Activated CD8-positive, alpha-beta memory T cell treated with anti-CD3 and anti-CD28 coated beads, Interleukin-2, amount 10 ng/mL, durations not matched to agents 7 days and 5 days (primary cell): ENCODE results near the gene HMOX2. TPM values are rescaled to one million over a fixed set of nuclear protein-coding genes. Genes with fewer than 3 reads are reported as not detected.
A peak's percentile ranks its signal among the peaks of the same experiment; 100 is the strongest.

Experiments used
- ATAC-seq: fragments of 150-1000 bp; cut with Tn5 transposase; one replicate; pipeline ENCODE4 v1.10.0; 2021; ENCODE audit warnings: moderate library complexity
- CTCF ChIA-PET: fragments of 350-600 bp; sonication (Branson Sonifier 250); formaldehyde crosslinking; loops from one replicate; lab custom pipeline; 2021; ENCODE audit warnings: antibody characterized with exemption; lab: Charles Lee
- DNase-seq: peaks from one replicate; pipeline ENCODE4 v3.0.0-alpha.2; 2020
- H3K27ac Mint-ChIP-seq: one replicate; pipeline ENCODE4 v1.8.0; 2021; ENCODE audit warnings: mild to moderate bottlenecking, mixed read lengths
- H3K27me3 Mint-ChIP-seq: one replicate; pipeline ENCODE4 v1.8.0; 2021; ENCODE audit warnings: mixed read lengths
- H3K36me3 Mint-ChIP-seq: one replicate; pipeline ENCODE4 v1.8.0; 2021; ENCODE audit warnings: mild to moderate bottlenecking, mixed read lengths
- H3K4me1 Mint-ChIP-seq: one replicate; pipeline ENCODE4 v1.8.0; 2021; ENCODE audit warnings: mixed read lengths
- H3K4me3 Mint-ChIP-seq: one replicate; pipeline ENCODE4 v1.8.0; 2021; ENCODE audit warnings: mild to moderate bottlenecking, moderate library complexity, mixed read lengths
- H3K9me3 Mint-ChIP-seq: one replicate; pipeline ENCODE4 v1.8.0; 2022; ENCODE audit warnings: low read depth, mixed read lengths
- total RNA-seq, 2 experiments: library from RNA; stranded (reverse); gene quantifications; one replicate each; pipeline ENCODE4 v1.2.3, GENCODE V29; 2021

HMOX2 gene
- total RNA-seq, 2 experiments from 2014 or later: 96.5 to 103 TPM

- no peak for DNase-seq
- H3K36me3 Mint-ChIP-seq: peaks cover 23% of the 10 kb centered on the region
- H3K9me3 Mint-ChIP-seq: no peaks in the 10 kb centered on the region
- peak; percentile 38 for ATAC-seq
- no peaks in the 10 kb centered on the region for H3K27me3 Mint-ChIP-seq
- no peak overlapping the region for H3K4me3 Mint-ChIP-seq
- CTCF ChIA-PET: interaction anchor here (1.1 to 2.6 kb wide), 2 partner anchors 10 to 18 kb away, joined by 3 to 19 read pairs; no protein-coding TSS in a partner anchor
- peak overlapping the region; percentile 35 for H3K27ac Mint-ChIP-seq
- peaks cover 70% of the 10 kb centered on the region for H3K4me1 Mint-ChIP-seq
Measured at GRCh38 chr16:4496305-4496704, 20.1 kb downstream of the HMOX2 start.

- ATAC-seq (no peak), DNase-seq (no peak)
- H3K4me1 Mint-ChIP-seq: peaks cover 82% of the 10 kb centered on the region
- H3K36me3 Mint-ChIP-seq: peaks cover 14% of the 10 kb centered on the region
- no peaks in the 10 kb centered on the region for H3K9me3 Mint-ChIP-seq
- H3K4me3 Mint-ChIP-seq: no peak overlapping the region
- H3K27ac Mint-ChIP-seq: peak overlapping the region; percentile 7
- CTCF ChIA-PET: interaction anchor here (0.8 to 4.5 kb wide), 4 partner anchors 9 to 36 kb away, joined by 3 to 28 read pairs (median 4); partner anchors contain the start of gene HMOX2
- H3K27me3 Mint-ChIP-seq: no peaks in the 10 kb centered on the region
Measured at GRCh38 chr16:4498546-4499195, 22.5 kb downstream of the HMOX2 start.

- Mint-ChIP-seq H3K9me3 (no peaks in the 10 kb centered on the region), H3K4me1 (peaks cover 83% of the 10 kb centered on the region), H3K27me3 (no peaks in the 10 kb centered on the region), H3K4me3 (no peak overlapping the region), H3K27ac (no peak overlapping the region), H3K36me3 (peaks cover 14% of the 10 kb centered on the region)
- DNase-seq: no peak
- CTCF ChIA-PET: interaction anchor here (0.8 to 4.5 kb wide), 5 partner anchors 9 to 50 kb away, joined by 3 to 28 read pairs (median 5); partner anchors contain the start of gene HMOX2
- ATAC-seq: no peak
Measured at GRCh38 chr16:4499196-4499555, 23.0 kb downstream of the HMOX2 start.

- Mint-ChIP-seq H3K4me3 (no peak overlapping the region), H3K4me1 (peaks cover 83% of the 10 kb centered on the region), H3K27ac (no peak overlapping the region), H3K9me3 (no peaks in the 10 kb centered on the region), H3K27me3 (no peaks in the 10 kb centered on the region), H3K36me3 (peaks cover 16% of the 10 kb centered on the region)
- ATAC-seq: no peak
- no peak for DNase-seq
- CTCF ChIA-PET: interaction anchor here (0.7 to 4.5 kb wide), 6 partner anchors 10 to 86 kb away, joined by 3 to 28 read pairs (median 5); partner anchors contain the start of gene HMOX2
Measured at GRCh38 chr16:4500272-4500671, 24.1 kb downstream of the HMOX2 start.

GRCh38 chr16:4501071-4501478, 24.9 kb downstream of the HMOX2 start:
- DNase-seq: no peak
- Mint-ChIP-seq H3K9me3 (no peaks in the 10 kb centered on the region), H3K4me3 (no peak overlapping the region), H3K4me1 (peaks cover 85% of the 10 kb centered on the region), H3K27me3 (no peaks in the 10 kb centered on the region), H3K36me3 (peaks cover 21% of the 10 kb centered on the region), H3K27ac (no peak overlapping the region)
- ATAC-seq: no peak
- CTCF ChIA-PET: interaction anchor here (0.6 to 4.5 kb wide), 8 partner anchors 9 to 87 kb away, joined by 3 to 28 read pairs (median 4); partner anchors contain the start of gene HMOX2

- peak; percentile 90 for ATAC-seq
- peaks cover 24% of the 10 kb centered on the region for H3K36me3 Mint-ChIP-seq
- peak overlapping the region; percentile 94 for H3K27ac Mint-ChIP-seq
- H3K4me1 Mint-ChIP-seq: peaks cover 60% of the 10 kb centered on the region
- CTCF ChIA-PET: interaction anchor here (0.7 to 8.6 kb wide), 34 partner anchors 9 to 389 kb away, joined by 3 to 136 read pairs (median 4); partner anchors contain the start of genes ADCY9, CDIP1, CORO7 and HMOX2
- DNase-seq: peak; percentile 92
- H3K9me3 Mint-ChIP-seq: no peaks in the 10 kb centered on the region
- H3K4me3 Mint-ChIP-seq: peak overlapping the region; percentile 68
- no peaks in the 10 kb centered on the region for H3K27me3 Mint-ChIP-seq
Measured at GRCh38 chr16:4505356-4506147, 29.4 kb downstream of the HMOX2 start.

- Mint-ChIP-seq H3K4me1 (peaks cover 60% of the 10 kb centered on the region), H3K9me3 (no peaks in the 10 kb centered on the region), H3K27ac (peak overlapping the region; percentile 94), H3K36me3 (peaks cover 33% of the 10 kb centered on the region), H3K27me3 (no peaks in the 10 kb centered on the region), H3K4me3 (peak overlapping the region; percentile 68)
- DNase-seq: peak; percentile 78
- peak; percentile 74 for ATAC-seq
- CTCF ChIA-PET: interaction anchor here (0.8 to 8.6 kb wide), 31 partner anchors 10 to 390 kb away, joined by 3 to 136 read pairs (median 4); partner anchors contain the start of genes ADCY9, CDIP1, CORO7 and HMOX2
Measured at GRCh38 chr16:4506450-4506849, 30.3 kb downstream of the HMOX2 start.

- Mint-ChIP-seq H3K27me3 (no peaks in the 10 kb centered on the region), H3K27ac (peak overlapping the region; percentile 43), H3K4me1 (peaks cover 61% of the 10 kb centered on the region), H3K4me3 (no peak overlapping the region), H3K36me3 (peaks cover 44% of the 10 kb centered on the region), H3K9me3 (no peaks in the 10 kb centered on the region)
- DNase-seq (no peak), ATAC-seq (no peak)
- CTCF ChIA-PET: interaction anchor here (0.6 to 8.6 kb wide), 23 partner anchors 9 to 156 kb away, joined by 3 to 136 read pairs (median 5); partner anchors contain the start of genes CDIP1, HMOX2 and MGRN1
Measured at GRCh38 chr16:4507588-4508345, 31.6 kb downstream of the HMOX2 start.

- DNase-seq: no peak
- Mint-ChIP-seq H3K27ac (peak overlapping the region; percentile 36), H3K4me3 (no peak overlapping the region), H3K9me3 (no peaks in the 10 kb centered on the region), H3K27me3 (no peaks in the 10 kb centered on the region), H3K36me3 (peaks cover 44% of the 10 kb centered on the region), H3K4me1 (peaks cover 61% of the 10 kb centered on the region)
- CTCF ChIA-PET: interaction anchor here (1.6 to 8.6 kb wide), 7 partner anchors 9 to 116 kb away, joined by 3 to 136 read pairs (median 31); partner anchors contain the start of gene MGRN1
- ATAC-seq: no peak
Measured at GRCh38 chr16:4508806-4509205, 32.6 kb downstream of the HMOX2 start.

- Mint-ChIP-seq H3K27ac (peak overlapping the region; percentile 40), H3K4me3 (no peak overlapping the region), H3K9me3 (no peaks in the 10 kb centered on the region), H3K36me3 (peaks cover 44% of the 10 kb centered on the region), H3K27me3 (no peaks in the 10 kb centered on the region), H3K4me1 (peaks cover 61% of the 10 kb centered on the region)
- no peak for ATAC-seq
- no peak for DNase-seq
- CTCF ChIA-PET: interaction anchor here (0.7 to 8.6 kb wide), 7 partner anchors 8 to 111 kb away, joined by 3 to 136 read pairs (median 31); no protein-coding TSS in a partner anchor
Measured at GRCh38 chr16:4509420-4509819, 33.2 kb downstream of the HMOX2 start.

GRCh38 chr16:4510131-4510530, 33.9 kb downstream of the HMOX2 start:
- Mint-ChIP-seq H3K9me3 (no peaks in the 10 kb centered on the region), H3K36me3 (peaks cover 42% of the 10 kb centered on the region), H3K4me1 (peaks cover 62% of the 10 kb centered on the region), H3K27ac (peak overlapping the region; percentile 62), H3K27me3 (no peaks in the 10 kb centered on the region), H3K4me3 (no peak overlapping the region)
- no peak for ATAC-seq
- CTCF ChIA-PET: interaction anchor here (0.7 to 8.6 kb wide), 4 partner anchors 19 to 111 kb away, joined by 3 to 136 read pairs (median 4); no protein-coding TSS in a partner anchor
- DNase-seq: no peak

- Mint-ChIP-seq H3K9me3 (no peaks in the 10 kb centered on the region), H3K27ac (peak overlapping the region; percentile 78), H3K4me1 (peaks cover 62% of the 10 kb centered on the region), H3K4me3 (no peak overlapping the region), H3K27me3 (no peaks in the 10 kb centered on the region), H3K36me3 (peaks cover 39% of the 10 kb centered on the region)
- CTCF ChIA-PET: interaction anchor here (1.5 to 8.6 kb wide), 3 partner anchors 15 to 37 kb away, joined by 3 to 136 read pairs (median 4); no protein-coding TSS in a partner anchor
- DNase-seq (no peak), ATAC-seq (no peak)
Measured at GRCh38 chr16:4510747-4511426, 34.7 kb downstream of the HMOX2 start.
